OCI-LY7 (cell line): ENCODE data around the gene GJA9. TPM values are rescaled to one million over a fixed set of nuclear protein-coding genes. Genes with fewer than 3 reads are reported as not detected.

ENCODE experiments used
- BruUV-seq: library from RNA; stranded (reverse); fragments of 400-500 nt; replicated peaks from 2 replicates; lab custom pipeline; 2021; lab: Mats Ljungman, UMichigan
- CTCF ChIA-PET: fragments of 300-600 bp; sonication (Branson Sonifier 250); formaldehyde crosslinking; loops from one replicate; lab custom pipeline; 2022; ENCODE audit warnings: antibody characterized with exemption; ENCODE audit not compliant: unreplicated experiment; lab: Charles Lee
- POLR2A ChIA-PET: fragments of 300-600 bp; sonication (Branson Sonifier 250); formaldehyde crosslinking; loops from one replicate; lab custom pipeline; 2022; ENCODE audit warnings: antibody characterized with exemption; lab: Charles Lee
- DNase-seq: peaks from one replicate; pipeline ENCODE4 v3.0.0-alpha.2; 2015; ENCODE audit warnings: low spot score
- H2AFZ ChIP-seq: fragments of 200-600 bp; sonication (generic), shearing (Covaris generic); 2 replicates; pipeline ENCODE4 v1.6.1; 2014; ENCODE audit warnings: mild to moderate bottlenecking, antibody characterized with exemption, low read length, moderate library complexity
- H3K27ac ChIP-seq: fragments of 200-600 bp; sonication (generic); 2 replicates; pipeline ENCODE4 v1.5.1; 2014; ENCODE audit warnings: mixed run types, low read depth, mild to moderate bottlenecking, moderate library complexity, low read length, inconsistent platforms; ENCODE audit not compliant: poor library complexity, severe bottlenecking
- H3K36me3 ChIP-seq: fragments of 200-600 bp; sonication (generic); 2 replicates; pipeline ENCODE4 v1.6.1; 2014; ENCODE audit warnings: mild to moderate bottlenecking, antibody characterized with exemption, low read length, moderate library complexity, mixed read lengths; ENCODE audit not compliant: insufficient read depth
- H3K4me1 ChIP-seq: fragments of 200-600 bp; sonication (generic); 2 replicates; pipeline ENCODE4 v1.5.1; 2014; ENCODE audit warnings: mild to moderate bottlenecking, low read length; ENCODE audit not compliant: insufficient read depth, poor library complexity, severe bottlenecking
- H3K4me2 ChIP-seq: fragments of 200-600 bp; sonication (generic); 2 replicates; pipeline ENCODE4 v1.6.1; 2014; ENCODE audit warnings: mild to moderate bottlenecking, low read length
- H3K4me3 ChIP-seq: fragments of 200-600 bp; sonication (generic); 2 replicates; pipeline ENCODE4 v1.5.1; 2014; ENCODE audit warnings: mild to moderate bottlenecking, low read depth, low read length; ENCODE audit not compliant: poor library complexity, severe bottlenecking
- H3K79me2 ChIP-seq: fragments of 200-600 bp; sonication (generic); 2 replicates; pipeline ENCODE4 v1.6.1; 2016; ENCODE audit warnings: low read depth, mild to moderate bottlenecking, low read length, moderate library complexity, mixed read lengths; ENCODE audit not compliant: insufficient read depth
- H3K9me2 ChIP-seq: fragments of 200-600 bp; sonication (generic); 2 replicates; pipeline ENCODE4 v1.6.1; 2016; ENCODE audit warnings: mild to moderate bottlenecking, low read length, mixed read lengths; ENCODE audit not compliant: insufficient read depth
- H3K9me3 ChIP-seq: fragments of 200-600 bp; sonication (generic); 2 replicates; pipeline ENCODE4 v1.6.1; 2014; ENCODE audit warnings: mild to moderate bottlenecking, mixed run types, low read length, mixed read lengths
- H4K20me1 ChIP-seq: fragments of 200-600 bp; sonication (generic); 2 replicates; pipeline ENCODE4 v1.6.1; 2014; ENCODE audit warnings: mild to moderate bottlenecking, antibody characterized with exemption, low read length, moderate library complexity, mixed read lengths; ENCODE audit not compliant: insufficient read depth
- CTCF ChIP-seq: fragments of 200-600 bp; sonication (generic); conservative IDR thresholded peaks from 2 replicates; pipeline ENCODE4 v1.5.1; 2014; ENCODE audit warnings: mild to moderate bottlenecking, antibody characterized with exemption, low read length, moderate library complexity, mixed read lengths
- EZH2phosphoT487 ChIP-seq: fragments of 200-600 bp; sonication (generic); IDR thresholded peaks from 2 replicates; pipeline ENCODE4 v1.6.1; 2018; ENCODE audit warnings: low read depth, borderline replicate concordance, mild to moderate bottlenecking, mixed run types, antibody characterized with exemption, low read length, moderate library complexity, mixed read lengths
- intact Hi-C: fragments of 100-400 bp; cut with micrococcal nuclease; formaldehyde crosslinking; loops from one replicate; pipeline ENCODE4 v1.10.0; 2022; ENCODE audit not compliant: unreplicated experiment
- small RNA-seq: library from RNA; depleted of rRNA; stranded (forward); fragments of <200 nt; gene quantifications from one replicate; pipeline ENCODE3, GENCODE V24; 2014
- total RNA-seq, 2 experiments: library from RNA; depleted of rRNA in 1 of 2; stranded (reverse); fragments of >200 nt in 1 of 2; shearing (Covaris generic) in 1 of 2; gene quantifications; 2 replicates each; pipeline ENCODE4 v1.2.3, GENCODE V29; 2014 to 2022

GJA9 gene
- total RNA-seq, 2 experiments from 2014 or later: not detected

- CTCF ChIA-PET: no interaction called here
- Histone ChIP-seq H3K4me3 (no peak overlapping the region), H3K9me3 (no peaks in the 10 kb centered on the region), H3K4me2 (no peak overlapping the region), H3K36me3 (no peaks in the 10 kb centered on the region), H3K27ac (no peak overlapping the region), H3K4me1 (no peaks in the 10 kb centered on the region), H4K20me1 (no peaks in the 10 kb centered on the region), H3K79me2 (no peaks in the 10 kb centered on the region), H3K9me2 (no peaks in the 10 kb centered on the region), H2AFZ (no peak overlapping the region)
- POLR2A ChIA-PET: no interaction called here
- no peak for TF ChIP-seq EZH2phosphoT487
- TF ChIP-seq CTCF: no peak
- no peak for DNase-seq
- intact Hi-C loops: no loop called here
- no TSS peak for BruUV-seq
Measured at GRCh38 chr1:38826262-38826661, 55.1 kb downstream of the GJA9 start.

Small RNAs within 50 kb of the gene (small RNA-seq; reads per million reads assigned to genes)
- gene GJA9-MYCBP: not detected
- gene RNU6-605P: not detected

Other genes starting within 250 kb of the GJA9 start
- 4.8 and 5.0 TPM in 2 replicates for gene RRAGC, start 21.8 kb downstream of the GJA9 start, total RNA-seq (2014; rRNA removed; shearing (Covaris generic))
- 19.1 and 19.6 TPM in 2 replicates for gene RRAGC, start 21.8 kb downstream of the GJA9 start, total RNA-seq (2022)
- gene MYCBP, start 8.2 kb downstream of the GJA9 start, total RNA-seq (2014; rRNA removed; shearing (Covaris generic)): 21.5 and 25.2 TPM in 2 replicates
- gene MYCBP, start 8.2 kb downstream of the GJA9 start, total RNA-seq (2022): 38.6 and 47.6 TPM in 2 replicates
- not detected in 2 replicates for gene RHBDL2, start 60.2 kb upstream of the GJA9 start, total RNA-seq (2014; rRNA removed; shearing (Covaris generic))
- gene RHBDL2, start 60.2 kb upstream of the GJA9 start, total RNA-seq (2022): not detected in 2 replicates
- 35.0 and 40.0 TPM in 2 replicates for gene AKIRIN1, start 109.7 kb upstream of the GJA9 start, total RNA-seq (2014; rRNA removed; shearing (Covaris generic))
- 47.0 and 50.4 TPM in 2 replicates for gene AKIRIN1, start 109.7 kb upstream of the GJA9 start, total RNA-seq (2022)
- 255 and 373 TPM in 2 replicates for gene NDUFS5, start 144.8 kb upstream of the GJA9 start, total RNA-seq (2014; rRNA removed; shearing (Covaris generic))
- gene NDUFS5, start 144.8 kb upstream of the GJA9 start, total RNA-seq (2022): 135 and 161 TPM in 2 replicates